ENCODE measurements around the gene LBH.
"Not testable (repeated sequence)": the region's sequence is repeated elsewhere in the genome, so short reads cannot be mapped to it uniquely, and the experiment has no call there.

The LBH gene

GRCh38 chr2:30259827-30260679 lies 28.7 kb downstream of the LBH start:
- DNase-seq: no peak

GRCh38 chr2:30260941-30261340 lies 29.6 kb downstream of the LBH start:
- no peak for DNase-seq

- DNase-seq: no peak
These were observed 30.4 kb downstream of the LBH start for GRCh38 chr2:30261695-30262211.

- no peak for DNase-seq
These were observed 31.5 kb downstream of the LBH start for GRCh38 chr2:30262716-30263309.

DNA sequence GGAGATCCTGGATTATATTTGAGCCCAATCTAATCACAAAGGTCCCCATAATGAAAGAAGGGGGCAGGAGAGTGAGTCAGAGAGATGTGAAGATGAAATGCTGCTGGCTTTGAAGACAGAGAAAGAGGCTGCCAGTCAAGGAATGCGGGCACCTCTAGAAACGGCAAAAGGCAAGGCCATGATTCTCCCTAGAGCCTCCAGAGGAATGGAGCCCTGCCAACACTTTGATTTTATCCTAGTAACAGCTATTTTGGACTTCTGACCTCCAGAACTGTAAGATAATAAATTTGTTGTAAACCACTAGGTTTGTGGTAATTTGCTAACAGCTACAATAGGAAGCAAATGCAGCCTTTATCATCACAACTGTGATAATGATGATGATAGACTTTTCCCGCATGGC lies 32.9 kb downstream of the LBH start:
- no peak for DNase-seq

DNA sequence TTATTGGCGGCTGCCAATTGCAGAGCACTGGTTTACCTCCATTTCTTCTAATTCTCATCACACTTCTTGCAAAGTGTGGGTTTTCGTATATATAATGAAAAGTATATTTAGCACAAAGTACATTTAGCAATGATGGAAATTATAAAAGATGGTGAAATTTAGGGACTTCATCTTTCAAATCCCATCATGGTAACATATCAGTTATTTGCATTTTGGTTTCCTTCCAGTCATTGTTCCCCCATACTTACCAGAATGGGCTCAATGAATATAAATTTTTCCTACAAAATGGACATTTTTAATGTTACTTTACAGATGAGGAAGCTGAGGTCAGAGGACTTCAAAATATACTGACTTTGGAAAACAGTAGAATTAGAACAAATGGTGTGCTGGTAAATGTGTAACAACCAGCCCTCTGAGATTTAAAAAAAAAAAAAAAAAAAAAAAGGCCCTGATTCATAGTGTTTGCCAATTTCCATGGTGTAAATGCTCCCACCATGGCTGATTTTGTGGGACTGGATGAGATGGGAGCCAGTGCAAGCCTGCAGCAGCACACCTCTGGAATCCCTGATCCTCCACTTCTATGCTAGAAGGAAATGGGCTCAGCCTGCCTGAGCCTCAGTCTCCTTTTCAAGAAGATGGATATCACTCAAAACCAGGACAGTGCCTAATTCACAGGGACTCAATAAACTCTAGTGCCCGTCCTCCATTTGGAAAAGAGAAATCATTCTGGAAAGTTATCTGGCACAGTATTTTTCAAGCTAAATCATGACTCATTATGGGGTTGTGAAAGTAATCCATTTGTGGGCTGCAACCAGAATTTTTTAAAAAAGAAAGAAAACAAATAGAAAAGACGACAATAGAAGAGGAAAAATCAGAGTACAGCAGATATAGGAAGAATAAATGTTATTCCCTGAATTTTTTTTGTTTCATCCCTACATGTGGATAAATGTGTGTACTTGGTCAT lies 34.0 kb downstream of the LBH start:
- DNase-seq: no peak

- no peak for DNase-seq
These were observed 34.8 kb downstream of the LBH start for GRCh38 chr2:30266051-30266621.

DNA sequence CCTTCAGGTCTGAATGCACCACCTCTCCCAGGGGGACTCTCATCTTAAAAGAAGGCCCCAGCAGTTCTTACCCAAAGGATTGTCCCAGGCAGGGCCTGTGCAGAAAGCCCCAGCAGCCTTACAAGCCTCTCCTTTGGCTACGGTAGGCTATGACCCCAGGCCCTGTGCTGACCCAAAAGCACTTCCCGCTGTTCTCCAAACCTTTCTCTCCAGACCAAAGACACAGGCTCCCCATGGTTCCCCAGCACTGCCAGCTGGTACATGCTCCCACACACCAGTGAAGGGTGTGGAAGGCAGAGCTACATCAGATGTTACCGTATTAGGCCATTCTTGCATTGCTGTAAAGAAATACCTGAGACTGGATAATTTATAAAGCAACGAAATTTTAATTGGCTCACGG lies 35.4 kb downstream of the LBH start:
- no peak for DNase-seq

GRCh38 chr2:30267161-30267975 lies 36.0 kb downstream of the LBH start:
- DNase-seq: no peak

DNA sequence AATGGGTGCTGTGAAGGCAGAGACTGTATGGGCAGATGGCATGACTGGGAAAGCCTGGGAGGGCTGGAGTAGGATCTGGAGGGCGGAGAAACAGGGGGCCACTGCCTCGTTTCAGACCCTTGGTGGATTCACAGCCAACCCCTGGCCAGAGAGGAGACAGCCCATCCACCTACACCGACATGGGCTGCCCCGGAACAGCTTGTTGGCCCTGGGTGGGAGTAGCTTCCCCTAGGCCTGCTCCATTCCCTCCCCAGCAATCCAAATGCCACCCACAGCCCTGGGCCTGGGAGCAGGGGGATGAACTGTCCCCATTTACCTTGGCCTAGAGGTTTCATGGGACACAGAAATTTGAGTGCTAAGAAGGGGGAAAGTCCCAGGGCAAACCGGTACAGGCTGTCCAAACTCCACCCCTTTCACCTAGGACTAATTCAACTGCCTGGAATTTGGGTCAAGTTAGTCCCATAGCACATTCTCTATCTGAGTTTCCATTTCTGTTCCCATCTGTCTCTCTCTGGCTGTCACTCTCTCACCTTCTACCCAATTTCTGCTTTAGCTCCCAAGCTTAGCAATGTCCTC lies 37.0 kb downstream of the LBH start:
- no peak for DNase-seq

DNA sequence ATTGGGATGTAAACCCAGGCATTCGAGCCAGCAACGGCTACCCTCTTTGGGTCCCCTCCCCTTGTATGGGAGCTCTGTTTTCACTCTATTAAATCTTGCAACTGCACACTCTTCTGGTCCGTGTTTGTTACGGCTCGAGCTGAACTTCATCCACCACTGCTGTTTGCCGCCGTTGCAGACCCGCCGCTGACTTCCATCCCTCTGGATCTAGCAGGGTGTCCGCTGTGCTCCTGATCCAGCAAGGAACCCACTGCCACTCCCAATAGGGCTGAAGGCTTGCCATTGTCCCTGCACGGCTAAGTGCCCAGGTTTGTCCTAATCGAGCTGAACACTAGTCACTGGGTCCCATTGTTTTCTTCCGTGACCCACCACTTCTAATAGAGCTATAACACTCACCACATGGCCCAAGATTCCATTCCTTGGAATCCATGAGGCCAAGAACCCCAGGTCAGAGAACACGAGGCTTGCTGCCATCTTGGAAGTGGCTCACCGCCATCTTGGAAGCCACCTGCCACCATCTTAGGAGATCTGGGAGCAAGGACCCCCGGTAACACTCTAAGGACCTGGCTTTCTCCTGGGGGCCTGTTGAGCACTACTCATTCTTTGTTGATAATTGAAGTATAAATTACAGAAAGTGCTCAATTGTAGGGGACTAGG lies 37.9 kb downstream of the LBH start:
- DNase-seq: not testable (repeated sequence)

GRCh38 chr2:30269771-30270145 lies 38.4 kb downstream of the LBH start:
- no peak for DNase-seq

DNA sequence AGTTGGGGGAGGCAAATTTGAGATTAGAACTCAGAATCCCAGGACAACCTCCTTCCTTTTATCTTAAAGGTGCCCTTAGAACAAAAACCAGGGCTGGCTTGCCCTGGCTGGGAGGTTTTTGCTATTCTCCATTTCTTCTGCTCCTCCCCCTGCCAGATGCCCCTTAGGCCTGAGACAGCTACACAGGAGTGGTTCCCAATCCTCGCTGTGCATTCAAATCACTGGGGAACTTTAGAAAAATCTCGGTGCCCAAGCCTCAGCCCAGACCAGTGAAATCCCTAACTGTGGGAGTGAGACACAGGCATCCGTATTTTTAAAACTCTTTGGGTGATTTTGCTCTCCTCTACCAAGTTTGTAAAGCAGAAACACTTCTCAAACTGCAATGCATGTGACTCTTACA lies 38.8 kb downstream of the LBH start:
- no peak for DNase-seq

DNA sequence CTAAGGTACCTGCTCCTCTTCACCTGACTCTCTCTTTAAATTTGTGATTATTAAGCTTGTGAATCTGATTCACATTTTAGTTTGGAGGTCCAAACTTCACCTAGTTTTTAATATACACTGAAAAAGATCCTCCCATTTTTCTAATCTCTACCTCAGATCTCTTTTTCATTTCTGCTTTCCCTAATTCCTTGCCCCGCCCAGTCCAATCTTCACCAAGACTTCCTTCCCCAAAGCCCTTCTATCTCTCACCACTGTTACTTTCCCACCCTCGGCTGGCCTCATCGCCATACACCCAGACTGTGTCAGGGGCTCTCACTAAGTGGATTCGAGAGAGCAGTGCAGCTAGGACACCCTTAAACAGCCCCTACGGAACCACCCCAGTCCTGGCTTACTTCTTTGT lies 40.0 kb downstream of the LBH start:
- DNase-seq: no peak

DNA sequence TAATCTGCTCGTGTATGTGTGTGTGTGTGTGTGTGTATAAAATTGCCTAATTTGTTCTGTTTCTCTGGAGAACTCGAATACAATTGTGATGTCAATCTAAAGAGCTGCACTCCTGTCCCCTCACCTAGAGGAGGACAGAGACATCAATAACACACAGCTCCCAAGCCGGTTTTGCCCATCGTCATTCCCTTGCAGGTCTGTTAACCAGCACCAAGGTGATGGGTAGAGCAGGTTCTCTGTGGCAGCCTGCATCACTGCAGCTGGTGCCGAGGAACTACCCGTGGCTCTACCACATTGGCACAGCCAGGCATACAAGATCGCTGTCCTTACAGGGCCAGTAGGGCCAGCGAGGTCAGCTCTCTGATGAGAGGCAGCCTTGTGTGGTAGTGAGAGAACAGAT lies 41.0 kb downstream of the LBH start:
- no peak for DNase-seq

- no peak for DNase-seq
These were observed 41.6 kb downstream of the LBH start for GRCh38 chr2:30272761-30273573.

- DNase-seq: no peak
These were observed 42.2 kb downstream of the LBH start for GRCh38 chr2:30273574-30273929.

GRCh38 chr2:30275256-30275655 lies 43.9 kb downstream of the LBH start:
- no peak for DNase-seq

DNA sequence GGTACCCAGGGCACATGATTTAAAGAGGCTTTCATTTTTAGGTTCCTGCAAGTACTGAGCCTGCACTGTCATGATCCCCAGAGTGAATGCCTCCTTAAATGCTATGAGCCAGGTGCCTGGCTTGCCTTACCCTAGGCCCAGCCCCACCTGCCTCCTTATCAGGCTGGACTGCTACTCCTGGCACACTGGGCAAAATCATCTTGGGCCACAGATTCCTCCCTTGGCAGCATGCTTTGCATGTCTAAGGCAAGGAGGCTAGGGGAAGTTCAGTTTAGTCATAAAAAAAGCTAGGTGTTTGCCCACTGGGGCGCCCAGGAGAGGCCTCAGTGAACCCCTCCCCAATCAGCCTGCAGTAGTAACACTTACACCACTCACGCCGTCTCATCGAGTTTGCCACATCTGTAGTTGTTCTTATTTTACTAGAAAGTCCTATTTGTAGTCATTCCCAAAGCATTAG lies 45.1 kb downstream of the LBH start:
- no peak for DNase-seq

DNA sequence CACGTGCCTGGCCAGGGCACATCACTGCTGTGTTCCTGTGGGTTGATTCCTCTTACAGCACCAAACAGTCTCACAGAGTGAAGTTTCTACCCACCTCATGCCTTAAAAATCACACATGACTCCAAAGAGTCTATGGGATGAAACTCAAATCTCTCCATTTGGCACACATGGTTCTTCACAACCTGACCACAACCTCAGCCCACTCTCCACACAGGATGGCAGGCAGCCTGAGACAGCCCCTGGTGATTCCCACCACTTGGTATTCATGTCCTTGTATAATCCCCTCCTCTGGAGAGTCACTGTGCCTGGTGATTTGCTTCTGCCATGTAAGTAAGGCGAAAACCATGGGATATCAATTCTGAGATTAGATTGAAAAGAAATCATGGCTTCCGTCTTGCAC lies 46.2 kb downstream of the LBH start:
- no peak for DNase-seq

Data from NCI-H345 (cell line).